Measurements from ENCODE around the gene GPRASP1. TPM values are rescaled to one million over a fixed set of nuclear protein-coding genes. Genes with fewer than 3 reads are reported as not detected.
"Not testable (repeated sequence)": the region's sequence is repeated elsewhere in the genome, so short reads cannot be mapped to it uniquely, and the experiment has no call there.

GPRASP1 gene
- polyA plus RNA-seq, 3 donors = 0.03 to 0.47 TPM; not detected in 1

GRCh38 chrX:102659790-102660757 is 8.8 kb downstream of the GPRASP1 start:
- H3K9ac ChIP-seq (ENCODE audit: insufficient read depth, low read length, poor library complexity, severe bottlenecking) = peak overlapping the region; percentile 52
- no peaks in the 10 kb centered on the region for H3K36me3 ChIP-seq (replicated peaks in 1 of 2; ENCODE audit: control insufficient read depth in 1 of 2, insufficient read depth in 2 of 2, low read length in 2 of 2)
- Mint-ChIP-seq H3K4me3 (peak overlapping the region; percentile 84 to 95), H3K9me3 (peaks cover 0 to 6% (median 0%) of the 10 kb centered on the region in 7 donors), H3K27me3 (ENCODE audit: low read depth in 3 of 3) (peaks cover 0 to 4% (median 2%) of the 10 kb centered on the region in 3 donors), H3K4me1 (peaks cover 11% of the 10 kb centered on the region), H3K36me3 (no peaks in the 10 kb centered on the region), H3K27ac (peak overlapping the region; percentile 68 to 91 (median 88))
- peak overlapping the region; percentile 74 for H3K4me2 ChIP-seq (replicated peaks; ENCODE audit: extremely low read depth, low read length, poor library complexity, severe bottlenecking)
- peak; percentile 53 to 61 (median 57) for DNase-seq
- peak overlapping the region; percentile 32 to 59 for H3K27ac ChIP-seq (ENCODE audit: low read depth in 1 of 2, low read length in 2 of 2)
- H3K4me1 ChIP-seq (ENCODE audit: control insufficient read depth in 1 of 2, insufficient read depth in 2 of 2, low read length in 2 of 2) = peaks cover 4 to 6% of the 10 kb centered on the region in 2 donors
- WGBS (ENCODE audit: insufficient coverage) = no CpG with 5 or more reads among the region's 27 CpGs
- no peaks in the 10 kb centered on the region for H3K79me2 ChIP-seq (ENCODE audit: insufficient read depth, low read length)
- no peaks in the 10 kb centered on the region for H3K27me3 ChIP-seq (ENCODE audit: control insufficient read depth in 2 of 2, insufficient read depth in 2 of 2, low read length in 2 of 2)
- peak overlapping the region; percentile 49 to 74 (median 52) for H3K4me3 ChIP-seq (replicated peaks in 1 of 3; ENCODE audit: low read depth in 2 of 3, low read length in 3 of 3)
- no peaks in the 10 kb centered on the region for H3K9me3 ChIP-seq (replicated peaks in 1 of 2; ENCODE audit: control insufficient read depth in 1 of 2, insufficient read depth in 1 of 2, low read length in 2 of 2)
- H4K20me1 ChIP-seq (ENCODE audit: insufficient read depth, low read length) = no peaks in the 10 kb centered on the region
- intact Hi-C loops (cut with micrococcal nuclease) = no loop called here
- peak overlapping the region; percentile 72 for H2AFZ ChIP-seq (ENCODE audit: insufficient read depth, low read depth, low read length, poor library complexity, severe bottlenecking)
- no peak for TF ChIP-seq CTCF (IDR thresholded peaks at IDR 0.05)

GRCh38 chrX:102663820-102664219 is 12.5 kb downstream of the GPRASP1 start:
- H3K36me3 ChIP-seq (replicated peaks in 1 of 2; ENCODE audit: control insufficient read depth in 1 of 2, insufficient read depth in 2 of 2, low read length in 2 of 2); H3K9ac ChIP-seq (ENCODE audit: insufficient read depth, low read length, poor library complexity, severe bottlenecking); H3K4me1 ChIP-seq (ENCODE audit: control insufficient read depth in 1 of 2, insufficient read depth in 2 of 2, low read length in 2 of 2); H3K27ac ChIP-seq (ENCODE audit: low read depth in 1 of 2, low read length in 2 of 2); H4K20me1 ChIP-seq (ENCODE audit: insufficient read depth, low read length); H2AFZ ChIP-seq (ENCODE audit: insufficient read depth, low read depth, low read length, poor library complexity, severe bottlenecking); H3K4me3 Mint-ChIP-seq; H3K79me2 ChIP-seq (ENCODE audit: insufficient read depth, low read length); H3K4me2 ChIP-seq (replicated peaks; ENCODE audit: extremely low read depth, low read length, poor library complexity, severe bottlenecking); H3K27me3 Mint-ChIP-seq (ENCODE audit: low read depth in 3 of 3); H3K27me3 ChIP-seq (ENCODE audit: control insufficient read depth in 2 of 2, insufficient read depth in 2 of 2, low read length in 2 of 2); intact Hi-C loops (cut with micrococcal nuclease); H3K27ac Mint-ChIP-seq; H3K9me3 ChIP-seq (replicated peaks in 1 of 2; ENCODE audit: control insufficient read depth in 1 of 2, insufficient read depth in 1 of 2, low read length in 2 of 2); DNase-seq; H3K36me3 Mint-ChIP-seq; H3K4me3 ChIP-seq (replicated peaks in 1 of 3; ENCODE audit: low read depth in 2 of 3, low read length in 3 of 3): not testable (repeated sequence)
- no CpG with 5 or more reads among the region's 4 CpGs for WGBS (ENCODE audit: insufficient coverage)
- Mint-ChIP-seq H3K9me3 (peaks cover 5 to 17% (median 12%) of the 10 kb centered on the region in 7 donors), H3K4me1 (peaks cover 11% of the 10 kb centered on the region)

GRCh38 chrX:102667034-102667433 is 15.8 kb downstream of the GPRASP1 start:
- H3K4me2 ChIP-seq (replicated peaks; ENCODE audit: extremely low read depth, low read length, poor library complexity, severe bottlenecking); H3K9ac ChIP-seq (ENCODE audit: insufficient read depth, low read length, poor library complexity, severe bottlenecking); H3K79me2 ChIP-seq (ENCODE audit: insufficient read depth, low read length); H3K4me1 Mint-ChIP-seq; H3K4me3 ChIP-seq (replicated peaks in 1 of 3; ENCODE audit: low read depth in 2 of 3, low read length in 3 of 3); H4K20me1 ChIP-seq (ENCODE audit: insufficient read depth, low read length); H3K27me3 ChIP-seq (ENCODE audit: control insufficient read depth in 2 of 2, insufficient read depth in 2 of 2, low read length in 2 of 2); H3K4me1 ChIP-seq (ENCODE audit: control insufficient read depth in 1 of 2, insufficient read depth in 2 of 2, low read length in 2 of 2); intact Hi-C loops (cut with micrococcal nuclease); H3K36me3 ChIP-seq (replicated peaks in 1 of 2; ENCODE audit: control insufficient read depth in 1 of 2, insufficient read depth in 2 of 2, low read length in 2 of 2); H3K27ac ChIP-seq (ENCODE audit: low read depth in 1 of 2, low read length in 2 of 2); DNase-seq; H3K4me3 Mint-ChIP-seq; H3K27ac Mint-ChIP-seq; H3K36me3 Mint-ChIP-seq; H3K9me3 ChIP-seq (replicated peaks in 1 of 2; ENCODE audit: control insufficient read depth in 1 of 2, insufficient read depth in 1 of 2, low read length in 2 of 2); H3K27me3 Mint-ChIP-seq (ENCODE audit: low read depth in 3 of 3); H2AFZ ChIP-seq (ENCODE audit: insufficient read depth, low read depth, low read length, poor library complexity, severe bottlenecking): not testable (repeated sequence)
- no CpG with 5 or more reads among the region's 1 CpG for WGBS (ENCODE audit: insufficient coverage)
- peaks cover 5 to 21% (median 12%) of the 10 kb centered on the region in 7 donors for H3K9me3 Mint-ChIP-seq

Data from CD14-positive monocyte (primary cell).